SK-N-DZ (cell line): ENCODE data around the gene POM121C.
"Not testable (repeated sequence)": the region's sequence is repeated elsewhere in the genome, so short reads cannot be mapped to it uniquely, and the experiment has no call there.

Source experiments
- DNase-seq: peaks from one replicate; pipeline ENCODE4 v3.0.0-alpha.2; 2015; ENCODE audit warnings: low spot score

POM121C gene

GRCh38 chr7:75439000-75439399 is 47.1 kb downstream of the POM121C start:
- DNase-seq = not testable (repeated sequence)

GRCh38 chr7:75423481-75423880 is 62.6 kb downstream of the POM121C start:
- DNase-seq = not testable (repeated sequence)

- not testable (repeated sequence) for DNase-seq
Measured at GRCh38 chr7:75421798-75422710, 64.0 kb downstream of the POM121C start.

GRCh38 chr7:75420152-75420551 is 65.9 kb downstream of the POM121C start:
- DNase-seq = not testable (repeated sequence)

GRCh38 chr7:75419693-75420092 is 66.4 kb downstream of the POM121C start:
- DNase-seq = not testable (repeated sequence)

- not testable (repeated sequence) for DNase-seq
Measured at GRCh38 chr7:75419210-75419609, 66.9 kb downstream of the POM121C start.

GRCh38 chr7:75418292-75418858 is 67.7 kb downstream of the POM121C start:
- DNase-seq = not testable (repeated sequence)

- DNase-seq = not testable (repeated sequence)
Measured at GRCh38 chr7:75416787-75417186, 69.3 kb downstream of the POM121C start.

GRCh38 chr7:75415829-75416373 is 70.2 kb downstream of the POM121C start:
- DNase-seq = not testable (repeated sequence)

- DNase-seq = not testable (repeated sequence)
Measured at GRCh38 chr7:75415428-75415817, 70.7 kb downstream of the POM121C start.

- DNase-seq = not testable (repeated sequence)
Measured at GRCh38 chr7:75414708-75415427, 71.2 kb downstream of the POM121C start.

GRCh38 chr7:75414204-75414603 is 71.9 kb downstream of the POM121C start:
- not testable (repeated sequence) for DNase-seq

- not testable (repeated sequence) for DNase-seq
Measured at GRCh38 chr7:75410823-75411173, 75.3 kb downstream of the POM121C start.

GRCh38 chr7:75409880-75410822 is 75.9 kb downstream of the POM121C start:
- not testable (repeated sequence) for DNase-seq

GRCh38 chr7:75404663-75405062 is 81.4 kb downstream of the POM121C start:
- DNase-seq = not testable (repeated sequence)

GRCh38 chr7:75403455-75404443 is 82.3 kb downstream of the POM121C start:
- not testable (repeated sequence) for DNase-seq

GRCh38 chr7:75400575-75400974 is 85.5 kb downstream of the POM121C start:
- DNase-seq = not testable (repeated sequence)

- not testable (repeated sequence) for DNase-seq
Measured at GRCh38 chr7:75398771-75399700, 87.1 kb downstream of the POM121C start.
